ENCODE measurements around the gene BCAR3.

DNA sequence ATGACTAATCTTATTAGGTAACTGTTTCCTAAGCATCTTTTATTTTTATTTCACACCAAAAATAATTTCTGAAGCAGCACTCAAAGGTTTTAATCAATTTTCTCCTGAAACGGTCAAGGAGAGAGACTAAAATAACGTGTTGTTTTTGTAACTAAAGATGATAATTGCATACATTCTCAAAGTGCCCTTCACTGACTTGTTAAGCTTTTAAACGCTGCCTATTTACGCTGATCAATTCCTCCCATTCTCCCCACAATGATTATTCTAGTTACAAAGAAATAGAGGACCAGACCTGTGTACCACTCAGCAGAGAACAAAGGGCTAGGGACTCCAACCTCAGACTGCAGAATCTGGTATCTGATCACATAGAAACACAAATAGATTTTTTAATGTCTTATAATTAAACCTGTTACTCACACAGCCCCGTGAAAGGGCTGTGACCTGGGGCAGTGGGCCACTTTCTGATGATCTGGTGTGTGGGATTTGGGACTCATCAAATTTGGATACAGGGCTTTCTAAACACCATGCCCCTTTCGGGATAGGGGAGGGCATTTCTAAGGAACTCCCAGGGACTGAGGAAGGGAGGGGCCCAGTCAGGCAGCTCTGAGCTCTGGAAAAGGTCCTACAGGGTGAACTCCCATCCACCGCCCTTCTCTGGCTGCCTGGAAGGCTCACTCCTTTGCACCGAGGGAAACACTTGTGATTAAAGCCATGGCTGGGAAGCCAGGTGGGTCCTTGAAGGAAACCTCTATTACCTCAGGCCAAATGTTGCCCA is 65.2 kb downstream of the BCAR3 start:
- TF ChIP-seq, protein P1, sequence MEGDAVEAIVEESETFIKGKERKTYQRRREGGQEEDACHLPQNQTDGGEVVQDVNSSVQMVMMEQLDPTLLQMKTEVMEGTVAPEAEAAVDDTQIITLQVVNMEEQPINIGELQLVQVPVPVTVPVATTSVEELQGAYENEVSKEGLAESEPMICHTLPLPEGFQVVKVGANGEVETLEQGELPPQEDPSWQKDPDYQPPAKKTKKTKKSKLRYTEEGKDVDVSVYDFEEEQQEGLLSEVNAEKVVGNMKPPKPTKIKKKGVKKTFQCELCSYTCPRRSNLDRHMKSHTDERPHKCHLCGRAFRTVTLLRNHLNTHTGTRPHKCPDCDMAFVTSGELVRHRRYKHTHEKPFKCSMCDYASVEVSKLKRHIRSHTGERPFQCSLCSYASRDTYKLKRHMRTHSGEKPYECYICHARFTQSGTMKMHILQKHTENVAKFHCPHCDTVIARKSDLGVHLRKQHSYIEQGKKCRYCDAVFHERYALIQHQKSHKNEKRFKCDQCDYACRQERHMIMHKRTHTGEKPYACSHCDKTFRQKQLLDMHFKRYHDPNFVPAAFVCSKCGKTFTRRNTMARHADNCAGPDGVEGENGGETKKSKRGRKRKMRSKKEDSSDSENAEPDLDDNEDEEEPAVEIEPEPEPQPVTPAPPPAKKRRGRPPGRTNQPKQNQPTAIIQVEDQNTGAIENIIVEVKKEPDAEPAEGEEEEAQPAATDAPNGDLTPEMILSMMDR (IDR thresholded peaks at IDR 0.05) = no peak
- TF ChIP-seq POLR2A (IDR thresholded peaks at IDR 0.05) = no peak

Data from Peyer's patch (tissue), 4 donors.